Stomach (tissue), 9 donors: ENCODE data around the gene MRE11. TPM values are rescaled to one million over a fixed set of nuclear protein-coding genes. Genes with fewer than 3 reads are reported as not detected.

Source experiments
- DNase-seq, 2 donors: peaks; one replicate each; pipeline versions ENCODE4 v3.0.0 to v3.0.0-alpha.2; 2013 to 2019
- H3K27ac ChIP-seq, 5 donors: fragments of 200-600 bp in 4 of 5; sonication (generic) in 4 of 5; one replicate each; pipeline ENCODE4 v1.5.1; 2013 to 2019; ENCODE audit warnings: mild to moderate bottlenecking in 1 of 5, moderate library complexity in 1 of 5
- H3K27me3 ChIP-seq, 3 donors: fragments of 200-600 bp; sonication (generic); one replicate each; pipeline ENCODE4 v1.5.1; 2017 to 2019; ENCODE audit warnings: mixed run types in 1 of 3
- H3K36me3 ChIP-seq, 4 donors: fragments of 200-600 bp; sonication (generic); 1 replicate in 3 of 4; 2 replicates in 1 of 4; pipeline ENCODE4 v1.5.1; 2016 to 2019
- H3K4me1 ChIP-seq, 4 donors: fragments of 200-600 bp; sonication (generic); one replicate each; pipeline ENCODE4 v1.5.1; 2016 to 2019
- H3K4me3 ChIP-seq, 4 donors: fragments of 200-600 bp; sonication (generic) in 3 of 4; one replicate each; pipeline ENCODE4 v1.5.1; 2016 to 2019; ENCODE audit warnings: mild to moderate bottlenecking in 1 of 4
- H3K9me3 ChIP-seq, 4 donors: fragments of 200-600 bp; sonication (generic); one replicate each; pipeline ENCODE4 v1.5.1; 2016 to 2019
- CTCF ChIP-seq, 7 experiments: fragments of 450-650 bp in 4 of 7; fragments of 200-600 bp in 3 of 7; sonication (generic) in 3 of 7; IDR thresholded peaks; one replicate each; pipeline ENCODE4 v1.5.1; 2016 to 2019; ENCODE audit warnings: antibody characterized with exemption in 7 of 7, control low read depth in 2 of 7, mild to moderate bottlenecking in 1 of 7
- EP300 ChIP-seq: sonication (generic); formaldehyde crosslinking; IDR thresholded peaks from one replicate; pipeline ENCODE4 v1.6.1; 2017; ENCODE audit warnings: antibody characterized with exemption
- POLR2A ChIP-seq, 4 donors: fragments of 450-650 bp; IDR thresholded peaks; one replicate each; pipeline ENCODE4 v1.6.1; 2016; ENCODE audit warnings: antibody characterized with exemption in 4 of 4, control low read depth in 2 of 4, mild to moderate bottlenecking in 1 of 4, moderate library complexity in 1 of 4
- POLR2AphosphoS5 ChIP-seq, 3 donors: sonication (generic); formaldehyde crosslinking; IDR thresholded peaks; one replicate each; pipeline ENCODE4 v1.6.1; 2016; ENCODE audit warnings: antibody characterized with exemption in 3 of 3
- WGBS, 5 donors: extraction: QIAGEN DNeasy Blood & Tissue Kit in 3 of 5; methylation state at CpG; one replicate each; pipeline versions ENCODE4 v1.1.5 to v1.1.7; 2013 to 2018; 5-methylcytosine and 5-hydroxymethylcytosine counted together
- intact Hi-C: fragments of 100-400 bp; cut with DNase I; formaldehyde crosslinking; loops from one replicate; pipeline ENCODE4 v1.15.1; 2023; ENCODE audit warnings: low total_unique reads
- polyA plus RNA-seq, 3 donors: library from polyadenylated mRNA; stranded (reverse); fragments of 200-250 nt; gene quantifications; one replicate each; pipeline ENCODE4 v1.2.3, GENCODE V29; 2013
- total RNA-seq, 5 donors: library from RNA; depleted of rRNA; stranded (reverse); fragments of >200 nt; gene quantifications; one replicate each; pipeline versions ENCODE4 v1.1.0 to v1.2.3, GENCODE V29; 2014 to 2016
- donor health status: healthy with polysubstance abuse.
- donor health status: Bipolar disorder and iron deficiency.
- donor health status: healthy.

MRE11 gene
- total and polyA plus RNA-seq, 8 donors = 1.5 to 39.3 (median 6.3) TPM

GRCh38 chr11:94459576-94459975 is 34.1 kb downstream of the MRE11 start:
- DNase-seq = no peak
- H3K4me1 ChIP-seq = no peaks in the 10 kb centered on the region
- H3K27me3 ChIP-seq = no peaks in the 10 kb centered on the region
- intact Hi-C loops = no loop called here
- no peak overlapping the region for H3K4me3 ChIP-seq
- 84 to 94% (median 91%) methylated on average over 2 of the region's 2 CpGs for WGBS, 5 donors
- no peak overlapping the region for H3K27ac ChIP-seq
- TF ChIP-seq EP300 (no peak), CTCF (IDR thresholded peaks at IDR 0.05) (no peak), POLR2AphosphoS5 (IDR thresholded peaks at IDR 0.05) (no peak), POLR2A (IDR thresholded peaks at IDR 0.05) (no peak)
- H3K36me3 ChIP-seq = peaks cover 15 to 81% (median 67%) of the 10 kb centered on the region in 4 donors
- H3K9me3 ChIP-seq = no peaks in the 10 kb centered on the region

- no peak for DNase-seq
- WGBS, 5 donors = 80 to 88% (median 85%) methylated on average over 4 of the region's 4 CpGs
- no peak for TF ChIP-seq POLR2A (IDR thresholded peaks at IDR 0.05)
- TF ChIP-seq POLR2AphosphoS5 (IDR thresholded peaks at IDR 0.05) = no peak
- no peak for TF ChIP-seq CTCF (IDR thresholded peaks at IDR 0.05)
- no peak for TF ChIP-seq EP300
- peaks cover 15 to 78% (median 63%) of the 10 kb centered on the region in 4 donors for H3K36me3 ChIP-seq
- intact Hi-C loops = no loop called here
- H3K27me3 ChIP-seq = no peaks in the 10 kb centered on the region
- H3K4me3 ChIP-seq = no peak overlapping the region
- no peaks in the 10 kb centered on the region for H3K4me1 ChIP-seq
- no peak overlapping the region for H3K27ac ChIP-seq
- H3K9me3 ChIP-seq = no peaks in the 10 kb centered on the region
These were observed 36.3 kb downstream of the MRE11 start for GRCh38 chr11:94457118-94458029.

GRCh38 chr11:94455861-94456260 is 37.8 kb downstream of the MRE11 start:
- 88 to 97% (median 90%) methylated on average over 1 of the region's 1 CpG for WGBS, 5 donors
- DNase-seq = peak in 1 of 2 donors; percentile 59
- TF ChIP-seq EP300 = no peak
- no peak for TF ChIP-seq POLR2A (IDR thresholded peaks at IDR 0.05)
- no peak for TF ChIP-seq CTCF (IDR thresholded peaks at IDR 0.05)
- TF ChIP-seq POLR2AphosphoS5 (IDR thresholded peaks at IDR 0.05) = no peak
- H3K4me1 ChIP-seq = no peaks in the 10 kb centered on the region
- H3K36me3 ChIP-seq = peaks cover 15 to 63% (median 52%) of the 10 kb centered on the region in 4 donors
- no peak overlapping the region for H3K4me3 ChIP-seq
- H3K9me3 ChIP-seq = no peaks in the 10 kb centered on the region
- H3K27ac ChIP-seq = no peak overlapping the region
- H3K27me3 ChIP-seq = no peaks in the 10 kb centered on the region
- intact Hi-C loops = no loop called here

GRCh38 chr11:94454301-94454700 is 39.3 kb downstream of the MRE11 start:
- no peak overlapping the region for H3K27ac ChIP-seq
- H3K36me3 ChIP-seq = peaks cover 7 to 48% (median 37%) of the 10 kb centered on the region in 4 donors
- no peak overlapping the region for H3K4me3 ChIP-seq
- no peaks in the 10 kb centered on the region for H3K9me3 ChIP-seq
- peaks cover 0 to 10% (median 0%) of the 10 kb centered on the region in 4 donors for H3K4me1 ChIP-seq
- no peaks in the 10 kb centered on the region for H3K27me3 ChIP-seq
- TF ChIP-seq EP300 (no peak), POLR2A (IDR thresholded peaks at IDR 0.05) (no peak), POLR2AphosphoS5 (IDR thresholded peaks at IDR 0.05) (no peak), CTCF (IDR thresholded peaks at IDR 0.05) (no peak)
- intact Hi-C loops = no loop called here
- WGBS, 5 donors = 93 to 100% (median 97%) methylated on average over 2 of the region's 2 CpGs
- no peak for DNase-seq
